HEK293T (cell line): ENCODE data around the gene SDR39U1.
"Not testable (repeated sequence)": the region's sequence is repeated elsewhere in the genome, so short reads cannot be mapped to it uniquely, and the experiment has no call there.

Experiments
- CTCF ChIA-PET: fragments of 350-600 bp; formaldehyde crosslinking; extraction: SDS; loops from one replicate; lab custom pipeline; 2021; ENCODE audit warnings: antibody characterized with exemption, inconsistent platforms; lab: Yijun Ruan, JAX
- POLR2A ChIA-PET: fragments of 350-600 bp; formaldehyde crosslinking; extraction: SDS; loops from one replicate; lab custom pipeline; 2020; ENCODE audit warnings: antibody characterized with exemption, inconsistent platforms; lab: Yijun Ruan, JAX
- DNase-seq: peaks from one replicate; pipeline ENCODE4 v3.0.0; 2012; ENCODE audit warnings: mixed read lengths; ENCODE audit errors: extremely low spot score
- ARNT ChIP-seq: fragments of 450-650 bp; IDR thresholded peaks from 2 replicates; pipeline ENCODE4 v1.6.1; 2017; ENCODE audit warnings: mild to moderate bottlenecking
- BHLHE40 ChIP-seq: fragments of 450-650 bp; IDR thresholded peaks from 2 replicates; pipeline ENCODE4 v1.6.1; 2016; ENCODE audit warnings: mild to moderate bottlenecking, moderate library complexity, borderline replicate concordance
- CTBP1 ChIP-seq: fragments of 450-650 bp; IDR thresholded peaks from 2 replicates; pipeline ENCODE4 v1.6.1; 2016; ENCODE audit warnings: borderline replicate concordance
- ELF4 ChIP-seq: fragments of 450-650 bp; IDR thresholded peaks from 2 replicates; pipeline ENCODE4 v1.6.1; 2017; ENCODE audit warnings: antibody characterized with exemption
- FOXA1 ChIP-seq: fragments of 450-650 bp; IDR thresholded peaks from 2 replicates; pipeline ENCODE4 v1.6.1; 2016; ENCODE audit warnings: mild to moderate bottlenecking
- FOXK2 ChIP-seq: fragments of 450-650 bp; IDR thresholded peaks from 2 replicates; pipeline ENCODE4 v1.6.1; 2016; ENCODE audit warnings: mild to moderate bottlenecking
- FOXM1 ChIP-seq: fragments of 450-650 bp; IDR thresholded peaks from 2 replicates; pipeline ENCODE4 v1.6.1; 2017; ENCODE audit warnings: mild to moderate bottlenecking, borderline replicate concordance
- HDGF ChIP-seq: fragments of 450-650 bp; IDR thresholded peaks from 2 replicates; pipeline ENCODE4 v1.6.1; 2017; ENCODE audit warnings: antibody characterized with exemption, borderline replicate concordance
- L3MBTL2 ChIP-seq: fragments of 450-650 bp; conservative IDR thresholded peaks from 2 replicates; pipeline ENCODE4 v1.6.1; 2016; ENCODE audit warnings: mild to moderate bottlenecking
- LEF1 ChIP-seq: fragments of 450-650 bp; IDR thresholded peaks from 2 replicates; pipeline ENCODE4 v1.6.1; 2017; ENCODE audit warnings: mild to moderate bottlenecking, borderline replicate concordance
- NFRKB ChIP-seq: fragments of 450-650 bp; IDR thresholded peaks from 2 replicates; pipeline ENCODE4 v1.6.1; 2016; ENCODE audit warnings: mild to moderate bottlenecking, moderate library complexity
- PKNOX1 ChIP-seq: fragments of 450-650 bp; IDR thresholded peaks from 2 replicates; pipeline ENCODE4 v1.6.1; 2016
- SP1 ChIP-seq: fragments of 450-650 bp; IDR thresholded peaks from 2 replicates; pipeline ENCODE4 v1.6.1; 2017
- SUZ12 ChIP-seq: fragments of 450-650 bp; IDR thresholded peaks from 2 replicates; pipeline ENCODE4 v1.6.1; 2016; ENCODE audit warnings: mild to moderate bottlenecking
- TARDBP ChIP-seq: fragments of 450-650 bp; IDR thresholded peaks from 2 replicates; pipeline ENCODE4 v1.6.1; 2016
- ZNF384 ChIP-seq: fragments of 450-650 bp; IDR thresholded peaks from 2 replicates; pipeline ENCODE4 v1.6.1; 2016

Gene SDR39U1

GRCh38 chr14:24473211-24473610 is 30.6 kb upstream of the SDR39U1 start:
- POLR2A ChIA-PET: no interaction called here
- no peak for DNase-seq
- CTCF ChIA-PET: no interaction called here
- TF ChIP-seq TARDBP (no peak), ARNT (no peak), ELF4 (no peak), BHLHE40 (no peak), NFRKB (no peak), LEF1 (no peak), L3MBTL2 (no peak), PKNOX1 (no peak), FOXM1 (no peak), FOXA1 (no peak), HDGF (no peak), CTBP1 (no peak), SUZ12 (no peak), ZNF384 (no peak), FOXK2 (no peak), SP1 (no peak)

- POLR2A ChIA-PET, DNase-seq: not testable (repeated sequence)
- CTCF ChIA-PET: interaction anchor here (1.0 kb wide), 1 partner anchor 12 kb away, joined by 3 read pairs; no protein-coding TSS in a partner anchor
Measured at GRCh38 chr14:24470450-24470849, 27.9 kb upstream of the SDR39U1 start.

GRCh38 chr14:24465805-24466204 is 23.2 kb upstream of the SDR39U1 start:
- DNase-seq: no peak
- TF ChIP-seq TARDBP: no peak
- TF ChIP-seq ELF4: no peak
- no peak for TF ChIP-seq NFRKB
- no peak for TF ChIP-seq PKNOX1
- ChIA-PET CTCF (interaction anchor here (0.6 kb wide), 1 partner anchor 1553 kb away, joined by 3 read pairs; no protein-coding TSS in a partner anchor), POLR2A (no interaction called here)

GRCh38 chr14:24465368-24465767 is 22.8 kb upstream of the SDR39U1 start:
- no peak for DNase-seq
- POLR2A ChIA-PET: no interaction called here
- TF ChIP-seq SUZ12 (no peak), FOXK2 (no peak), ARNT (no peak), TARDBP (no peak), FOXM1 (no peak), ELF4 (no peak), CTBP1 (no peak), LEF1 (no peak), FOXA1 (no peak), HDGF (no peak), ZNF384 (no peak)
- CTCF ChIA-PET: interaction anchor here (0.6 kb wide), 2 partner anchors 59 to 1552 kb away, joined by 3 read pairs; no protein-coding TSS in a partner anchor

- ChIA-PET POLR2A (no interaction called here), CTCF (no interaction called here)
- no peak for DNase-seq
- TF ChIP-seq FOXK2: no peak
- TF ChIP-seq ZNF384: no peak
- no peak for TF ChIP-seq TARDBP
- TF ChIP-seq PKNOX1: no peak
- TF ChIP-seq NFRKB: no peak
- TF ChIP-seq FOXA1: no peak
- TF ChIP-seq HDGF: no peak
- no peak for TF ChIP-seq SP1
- no peak for TF ChIP-seq SUZ12
- TF ChIP-seq L3MBTL2: no peak
- no peak for TF ChIP-seq LEF1
- TF ChIP-seq ELF4: no peak
- no peak for TF ChIP-seq CTBP1
- TF ChIP-seq BHLHE40: no peak
- TF ChIP-seq FOXM1: no peak
- TF ChIP-seq ARNT: no peak
Measured at GRCh38 chr14:24463884-24464785, 21.6 kb upstream of the SDR39U1 start.

- ChIA-PET POLR2A (no interaction called here), CTCF (no interaction called here)
- DNase-seq: no peak
- TF ChIP-seq ARNT (no peak), SP1 (no peak), SUZ12 (no peak), ELF4 (no peak), L3MBTL2 (no peak)
Measured at GRCh38 chr14:24463017-24463883, 20.7 kb upstream of the SDR39U1 start.
